SU-DHL-6 (cell line): ENCODE results near the gene TBX5.

Source experiments
- H2AFZ ChIP-seq: fragments of 200-600 bp; sonication (generic); 2 replicates; pipeline ENCODE4 v1.6.1; 2014; ENCODE audit warnings: low read depth, mild to moderate bottlenecking, moderate library complexity, mixed read lengths, antibody characterized with exemption, low read length; ENCODE audit not compliant: severe bottlenecking
- H3F3A ChIP-seq: fragments of 200-600 bp; shearing (Covaris generic); 2 replicates; pipeline ENCODE4 v1.6.0; 2016; ENCODE audit warnings: antibody characterized with exemption, mild to moderate bottlenecking; ENCODE audit not compliant: insufficient read depth
- H3K27ac ChIP-seq: fragments of 200-600 bp; sonication (generic); 2 replicates; pipeline ENCODE4 v1.5.1; 2016; ENCODE audit warnings: low read depth, mild to moderate bottlenecking, low read length, moderate library complexity, mixed read lengths
- H3K27me3 ChIP-seq: fragments of 200-600 bp; sonication (generic), shearing (Covaris generic); 2 replicates; pipeline ENCODE4 v1.6.0; 2014; ENCODE audit warnings: mild to moderate bottlenecking, low read length
- H3K36me3 ChIP-seq: fragments of 200-600 bp; sonication (generic); 2 replicates; pipeline ENCODE4 v1.6.1; 2014; ENCODE audit warnings: mild to moderate bottlenecking, low read length, mixed read lengths
- H3K4me2 ChIP-seq: fragments of 300-600, 200-600 bp; shearing (Covaris generic), sonication (generic); 2 replicates; pipeline ENCODE4 v1.6.0; 2014; ENCODE audit warnings: low read length, low read depth, mild to moderate bottlenecking; ENCODE audit not compliant: poor library complexity, severe bottlenecking
- H3K4me3 ChIP-seq: fragments of 200-600 bp; sonication (generic); 2 replicates; pipeline ENCODE4 v1.5.1; 2014; ENCODE audit warnings: antibody characterized with exemption, low read length, mild to moderate bottlenecking, mixed read lengths; ENCODE audit not compliant: insufficient read depth, poor library complexity, severe bottlenecking
- H3K79me2 ChIP-seq: fragments of 200-600 bp; sonication (generic); 2 replicates; pipeline ENCODE4 v1.6.1; 2014; ENCODE audit warnings: mild to moderate bottlenecking, low read length, moderate library complexity; ENCODE audit not compliant: insufficient read depth
- H3K9ac ChIP-seq: fragments of 200-600 bp; sonication (generic); 2 replicates; pipeline ENCODE4 v1.7.0; 2014; ENCODE audit warnings: mild to moderate bottlenecking, low read length
- H3K9me2 ChIP-seq: fragments of 200-600 bp; sonication (generic); replicated peaks from 2 replicates; pipeline ENCODE4 v1.6.1; 2014; ENCODE audit warnings: low read length; ENCODE audit not compliant: insufficient read depth
- H3K9me3 ChIP-seq: fragments of 200-600 bp; sonication (generic); 2 replicates; pipeline ENCODE4 v1.6.1; 2014; ENCODE audit warnings: low read length, mixed read lengths; ENCODE audit not compliant: insufficient read depth
- H4K20me1 ChIP-seq: fragments of 200-600 bp; sonication (generic); 2 replicates; pipeline ENCODE4 v1.6.1; 2014; ENCODE audit warnings: low read depth, mild to moderate bottlenecking, antibody characterized with exemption, low read length, moderate library complexity, mixed read lengths
- EZH2phosphoT487 ChIP-seq: fragments of 200-600 bp; sonication (generic), shearing (Covaris generic); conservative IDR thresholded peaks from 2 replicates; pipeline ENCODE4 v1.6.1; 2018; ENCODE audit warnings: mild to moderate bottlenecking, antibody characterized with exemption, low read length, moderate library complexity, mixed read lengths
- TF ChIP-seq, protein P1 (sequence below): fragments of 200-600 bp; sonication (generic); IDR thresholded peaks from one replicate; pipeline ENCODE4 v1.5.1; 2017; ENCODE audit warnings: antibody characterized with exemption, mild to moderate bottlenecking, low read length, moderate library complexity; ENCODE audit not compliant: insufficient read depth, poor library complexity, severe bottlenecking

Gene TBX5

DNA sequence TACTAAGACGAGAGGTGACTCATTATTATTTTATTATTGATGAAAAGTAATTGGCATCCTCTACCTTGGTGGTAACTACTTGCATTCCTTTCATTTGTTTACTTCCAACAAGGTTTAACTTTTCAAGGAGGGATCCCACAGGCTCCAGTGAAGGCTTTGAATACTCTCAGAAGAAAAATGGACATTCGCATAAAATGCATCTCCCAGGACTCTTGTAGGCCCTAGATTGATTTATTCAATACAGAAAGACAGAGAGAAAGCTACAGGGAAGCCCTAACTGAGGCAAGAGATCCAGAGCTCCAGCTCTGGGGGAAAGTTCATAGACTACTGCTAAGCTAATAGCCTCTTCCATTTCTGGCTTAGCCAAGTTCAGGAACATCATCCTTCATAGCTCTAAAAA, 87.0 kb downstream of the TBX5 start:
- Histone ChIP-seq H3K9me3 (no peaks in the 10 kb centered on the region), H2AFZ (no peak overlapping the region), H3K27me3 (no peaks in the 10 kb centered on the region), H3K9ac (no peak overlapping the region), H4K20me1 (no peaks in the 10 kb centered on the region), H3F3A (no peaks in the 10 kb centered on the region), H3K4me2 (no peak overlapping the region), H3K4me3 (no peak overlapping the region), H3K36me3 (no peaks in the 10 kb centered on the region), H3K79me2 (no peaks in the 10 kb centered on the region), H3K9me2 (no peaks in the 10 kb centered on the region), H3K27ac (no peak overlapping the region)
- no peak for TF ChIP-seq EZH2phosphoT487
- TF ChIP-seq, protein P1, sequence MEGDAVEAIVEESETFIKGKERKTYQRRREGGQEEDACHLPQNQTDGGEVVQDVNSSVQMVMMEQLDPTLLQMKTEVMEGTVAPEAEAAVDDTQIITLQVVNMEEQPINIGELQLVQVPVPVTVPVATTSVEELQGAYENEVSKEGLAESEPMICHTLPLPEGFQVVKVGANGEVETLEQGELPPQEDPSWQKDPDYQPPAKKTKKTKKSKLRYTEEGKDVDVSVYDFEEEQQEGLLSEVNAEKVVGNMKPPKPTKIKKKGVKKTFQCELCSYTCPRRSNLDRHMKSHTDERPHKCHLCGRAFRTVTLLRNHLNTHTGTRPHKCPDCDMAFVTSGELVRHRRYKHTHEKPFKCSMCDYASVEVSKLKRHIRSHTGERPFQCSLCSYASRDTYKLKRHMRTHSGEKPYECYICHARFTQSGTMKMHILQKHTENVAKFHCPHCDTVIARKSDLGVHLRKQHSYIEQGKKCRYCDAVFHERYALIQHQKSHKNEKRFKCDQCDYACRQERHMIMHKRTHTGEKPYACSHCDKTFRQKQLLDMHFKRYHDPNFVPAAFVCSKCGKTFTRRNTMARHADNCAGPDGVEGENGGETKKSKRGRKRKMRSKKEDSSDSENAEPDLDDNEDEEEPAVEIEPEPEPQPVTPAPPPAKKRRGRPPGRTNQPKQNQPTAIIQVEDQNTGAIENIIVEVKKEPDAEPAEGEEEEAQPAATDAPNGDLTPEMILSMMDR = no peak

DNA sequence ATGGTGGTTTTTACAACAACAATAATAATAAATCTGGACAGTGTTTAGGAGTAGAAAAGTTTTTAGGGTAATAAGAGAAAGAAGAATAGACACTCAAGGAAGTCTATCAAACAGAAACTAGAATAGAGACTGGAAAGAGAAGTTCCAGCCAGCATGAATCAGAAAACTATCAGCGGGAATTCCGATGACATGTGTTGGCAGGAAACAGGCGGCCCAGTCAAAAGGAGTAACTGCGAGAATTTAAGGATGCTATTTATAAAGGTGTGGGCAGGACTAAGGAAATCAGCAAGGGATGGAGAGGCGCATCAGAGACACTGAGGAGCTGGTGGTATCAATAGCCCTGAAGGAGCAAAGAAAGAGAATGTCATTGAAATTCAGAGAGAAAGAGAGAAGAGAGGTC, 89.9 kb downstream of the TBX5 start:
- Histone ChIP-seq H4K20me1 (no peaks in the 10 kb centered on the region), H3K79me2 (no peaks in the 10 kb centered on the region), H3F3A (no peaks in the 10 kb centered on the region), H3K27me3 (no peaks in the 10 kb centered on the region), H3K4me3 (no peak overlapping the region), H3K36me3 (no peaks in the 10 kb centered on the region), H3K27ac (no peak overlapping the region), H2AFZ (no peak overlapping the region), H3K9me2 (no peaks in the 10 kb centered on the region), H3K9me3 (no peaks in the 10 kb centered on the region), H3K4me2 (no peak overlapping the region), H3K9ac (no peak overlapping the region)
- no peak for TF ChIP-seq EZH2phosphoT487
- TF ChIP-seq, protein P1 = no peak

DNA sequence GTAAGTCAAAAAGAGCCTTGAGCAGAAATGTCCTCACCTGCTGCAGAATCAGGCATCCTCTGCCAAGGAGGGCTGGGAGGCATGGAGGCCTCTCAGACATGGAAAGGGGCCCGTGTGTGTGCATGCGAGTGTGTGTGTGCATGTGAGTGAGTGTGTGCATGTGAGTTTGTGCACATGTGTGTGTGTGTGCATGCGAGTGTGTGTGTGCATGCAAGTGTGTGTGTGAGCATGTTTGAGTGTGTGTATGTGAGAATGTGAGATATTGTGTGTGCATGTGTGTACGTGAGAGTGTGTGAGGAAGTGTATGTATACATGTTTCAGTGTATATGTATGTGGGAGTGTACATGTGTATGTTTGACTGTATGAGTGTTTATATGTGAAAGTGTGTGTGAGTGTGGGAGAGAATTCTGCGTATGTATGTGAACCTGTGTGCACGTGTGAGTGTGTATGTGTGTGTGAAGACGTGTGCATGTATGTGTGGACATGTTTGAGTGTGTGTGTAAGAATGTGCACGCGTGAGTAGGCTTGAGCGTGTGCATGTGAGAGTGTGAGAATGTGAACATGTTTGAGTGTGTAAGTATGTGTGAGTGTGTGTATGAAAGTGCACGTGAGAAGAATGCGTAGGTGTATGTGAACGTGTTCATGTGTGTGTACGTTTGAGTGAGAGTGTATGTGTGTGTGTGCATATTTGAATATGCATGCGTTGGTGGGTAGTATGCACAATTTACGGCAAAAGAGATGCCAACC, 90.8 kb downstream of the TBX5 start:
- Histone ChIP-seq H3K9me3 (no peaks in the 10 kb centered on the region), H3K9ac (no peak overlapping the region)
- no peak for TF ChIP-seq EZH2phosphoT487
- TF ChIP-seq, protein P1 = no peak

More for the DNA sequence above, 90.8 kb downstream of the TBX5 start:
- Histone ChIP-seq H3K36me3 (no peaks in the 10 kb centered on the region), H3K27ac (no peak overlapping the region), H3F3A (no peaks in the 10 kb centered on the region), H3K79me2 (no peaks in the 10 kb centered on the region), H3K4me3 (no peak overlapping the region), H3K9me2 (no peaks in the 10 kb centered on the region), H4K20me1 (no peaks in the 10 kb centered on the region), H2AFZ (no peak overlapping the region), H3K27me3 (no peaks in the 10 kb centered on the region), H3K4me2 (no peak overlapping the region)
